OCI-LY1 (cell line): ENCODE data around the gene ODAPH.

Experiments
- EZH2 ChIP-seq: fragments of 200-600 bp; sonication (generic), shearing (Covaris generic); IDR thresholded peaks from 2 replicates; pipeline ENCODE4 v1.8.0; 2017; ENCODE audit warnings: borderline replicate concordance, mixed run types, mild to moderate bottlenecking, antibody characterized with exemption, low read length, moderate library complexity, mixed read lengths
- TF ChIP-seq, protein P1 (sequence below): fragments of 200-600 bp; sonication (generic), shearing (Covaris generic); IDR thresholded peaks from 2 replicates; pipeline ENCODE4 v1.5.1; 2017; ENCODE audit warnings: mild to moderate bottlenecking, antibody characterized with exemption, low read length, moderate library complexity, mixed read lengths

DNA sequence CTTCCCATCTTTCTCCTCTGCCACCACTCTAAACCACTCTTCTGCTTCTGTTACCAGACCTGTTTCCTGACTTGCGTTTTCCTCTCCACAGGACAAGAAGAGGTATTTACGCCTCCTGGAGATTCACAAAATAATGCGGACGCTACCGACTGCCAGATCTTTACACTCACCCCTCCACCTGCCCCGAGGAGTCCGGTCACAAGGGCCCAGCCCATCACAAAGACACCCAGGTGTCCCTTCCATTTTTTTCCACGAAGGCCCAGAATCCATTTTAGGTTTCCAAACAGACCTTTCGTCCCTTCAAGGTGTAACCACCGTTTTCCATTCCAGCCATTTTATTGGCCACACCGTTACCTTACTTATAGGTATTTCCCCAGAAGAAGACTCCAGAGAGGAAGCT, 8.2 kb downstream of the ODAPH start:
- TF ChIP-seq, protein P1, sequence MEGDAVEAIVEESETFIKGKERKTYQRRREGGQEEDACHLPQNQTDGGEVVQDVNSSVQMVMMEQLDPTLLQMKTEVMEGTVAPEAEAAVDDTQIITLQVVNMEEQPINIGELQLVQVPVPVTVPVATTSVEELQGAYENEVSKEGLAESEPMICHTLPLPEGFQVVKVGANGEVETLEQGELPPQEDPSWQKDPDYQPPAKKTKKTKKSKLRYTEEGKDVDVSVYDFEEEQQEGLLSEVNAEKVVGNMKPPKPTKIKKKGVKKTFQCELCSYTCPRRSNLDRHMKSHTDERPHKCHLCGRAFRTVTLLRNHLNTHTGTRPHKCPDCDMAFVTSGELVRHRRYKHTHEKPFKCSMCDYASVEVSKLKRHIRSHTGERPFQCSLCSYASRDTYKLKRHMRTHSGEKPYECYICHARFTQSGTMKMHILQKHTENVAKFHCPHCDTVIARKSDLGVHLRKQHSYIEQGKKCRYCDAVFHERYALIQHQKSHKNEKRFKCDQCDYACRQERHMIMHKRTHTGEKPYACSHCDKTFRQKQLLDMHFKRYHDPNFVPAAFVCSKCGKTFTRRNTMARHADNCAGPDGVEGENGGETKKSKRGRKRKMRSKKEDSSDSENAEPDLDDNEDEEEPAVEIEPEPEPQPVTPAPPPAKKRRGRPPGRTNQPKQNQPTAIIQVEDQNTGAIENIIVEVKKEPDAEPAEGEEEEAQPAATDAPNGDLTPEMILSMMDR, result no peak
- no peak for TF ChIP-seq EZH2
